Measurements from ENCODE around the gene DIP2C.

The DIP2C gene

DNA sequence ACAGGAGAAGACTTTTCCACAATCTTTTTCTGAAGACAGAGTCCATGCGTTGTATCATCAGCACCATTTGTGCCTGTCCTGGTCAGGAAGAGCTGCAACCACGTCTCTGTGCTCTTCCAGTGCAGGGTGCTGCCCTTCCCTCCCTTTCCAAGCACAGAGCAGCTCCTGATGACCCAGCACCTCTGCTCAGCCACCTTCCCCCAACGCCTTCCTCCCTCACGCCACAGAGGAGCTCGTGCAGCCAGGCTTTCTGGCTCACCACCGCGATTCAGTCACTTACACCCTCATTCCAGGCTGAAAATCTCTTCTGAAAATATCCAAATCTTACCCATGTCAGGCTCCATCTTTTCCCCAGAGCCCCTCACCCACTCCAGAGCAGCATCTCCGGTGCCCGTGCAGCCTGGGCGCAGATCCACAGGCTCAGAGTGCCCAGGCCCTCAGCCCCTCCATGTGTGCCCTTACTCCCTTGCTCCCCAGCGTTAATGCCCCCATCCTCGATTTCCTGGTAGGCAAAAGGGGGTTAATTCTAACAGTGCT, 181.5 kb downstream of the DIP2C start:
- no peak for DNase-seq

GRCh38 chr10:507355-507699, 182.1 kb downstream of the DIP2C start:
- no peak for DNase-seq

DNA sequence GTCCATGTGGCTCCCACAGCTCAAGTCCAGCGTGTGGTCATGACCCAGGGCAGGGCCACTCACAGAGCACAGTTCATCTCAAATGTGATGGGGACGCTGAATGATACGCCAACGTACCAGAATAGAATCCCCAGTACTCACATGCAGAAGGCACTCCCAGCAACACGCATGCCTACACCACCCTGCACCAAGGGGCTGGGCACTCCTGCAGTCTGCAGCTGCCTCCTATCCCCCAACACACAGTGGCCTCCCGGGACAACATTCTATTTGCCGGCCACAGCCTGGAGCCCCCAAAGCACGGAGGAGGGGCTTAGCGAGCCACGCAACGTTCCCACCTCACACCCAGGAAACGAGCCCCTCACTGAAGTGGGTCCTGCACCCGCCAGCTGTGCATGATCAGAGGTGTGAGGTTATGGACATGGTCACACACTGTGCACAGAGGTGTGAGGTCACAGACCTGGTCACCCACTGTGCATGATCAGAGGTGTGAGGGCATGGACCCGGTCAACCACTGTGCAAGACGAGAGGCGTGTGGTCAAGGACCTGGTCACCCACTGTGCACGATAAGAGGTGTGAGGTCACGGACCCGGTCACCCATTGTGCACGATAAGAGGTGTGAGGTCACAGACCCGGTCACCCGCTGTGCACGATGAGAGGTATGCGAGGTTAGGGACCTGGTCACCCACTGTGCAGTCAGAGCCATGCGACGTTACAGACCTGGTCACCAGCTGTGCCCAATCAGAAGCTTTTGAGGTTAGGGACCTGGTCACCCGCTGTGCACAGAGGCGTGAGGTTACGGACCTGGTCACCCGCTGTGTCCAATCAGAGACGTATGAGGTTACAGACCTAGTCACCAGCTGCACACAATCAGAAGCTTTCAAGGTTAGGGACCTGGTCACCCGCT, 182.8 kb downstream of the DIP2C start:
- no peak for DNase-seq

GRCh38 chr10:505419-505818, 184.0 kb downstream of the DIP2C start:
- no peak for DNase-seq

GRCh38 chr10:504806-505205, 184.7 kb downstream of the DIP2C start:
- DNase-seq, result no peak

- DNase-seq, result no peak
These were observed 185.3 kb downstream of the DIP2C start for GRCh38 chr10:504121-504611.

GRCh38 chr10:501596-501995, 187.9 kb downstream of the DIP2C start:
- DNase-seq, result no peak

DNA sequence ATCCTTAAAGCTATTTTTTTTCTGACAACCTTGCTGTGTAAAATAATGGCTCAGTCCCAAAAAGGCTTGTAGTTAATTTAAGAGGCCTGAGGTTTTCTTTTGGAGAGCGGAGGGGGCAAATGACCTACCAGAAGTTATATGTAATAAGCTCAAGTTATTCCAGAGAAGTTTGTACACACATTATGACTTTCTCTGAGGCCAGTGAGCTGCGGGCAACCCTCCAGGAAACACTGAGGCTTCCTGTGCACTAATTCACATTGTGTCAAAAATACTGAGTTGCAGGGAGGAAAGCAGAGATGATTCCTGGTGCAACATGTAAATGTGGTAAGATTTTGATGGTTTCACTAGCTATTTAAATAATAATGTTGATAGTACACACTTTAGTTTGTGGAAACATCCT, 188.6 kb downstream of the DIP2C start:
- DNase-seq, result no peak

DNA sequence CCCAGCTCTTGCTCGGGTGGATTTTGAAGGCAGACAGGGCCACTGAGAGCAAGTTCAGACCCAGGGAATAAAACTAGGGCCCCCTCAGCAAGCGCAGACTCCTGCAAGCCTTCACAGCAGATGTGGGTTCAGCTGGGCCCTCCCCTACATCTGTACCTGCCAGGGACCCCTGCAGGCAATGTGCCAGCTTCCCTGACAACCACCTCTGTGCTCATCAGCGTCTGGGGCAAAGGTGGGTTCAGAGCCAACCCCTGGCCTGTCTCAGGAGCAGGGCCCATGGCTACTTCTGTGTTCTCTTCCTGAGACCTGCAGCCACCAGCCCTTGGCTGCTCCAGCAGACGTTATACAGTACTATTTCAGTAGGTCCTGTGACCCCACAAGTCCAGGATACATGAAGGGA, 189.5 kb downstream of the DIP2C start:
- DNase-seq, result no peak

DNA sequence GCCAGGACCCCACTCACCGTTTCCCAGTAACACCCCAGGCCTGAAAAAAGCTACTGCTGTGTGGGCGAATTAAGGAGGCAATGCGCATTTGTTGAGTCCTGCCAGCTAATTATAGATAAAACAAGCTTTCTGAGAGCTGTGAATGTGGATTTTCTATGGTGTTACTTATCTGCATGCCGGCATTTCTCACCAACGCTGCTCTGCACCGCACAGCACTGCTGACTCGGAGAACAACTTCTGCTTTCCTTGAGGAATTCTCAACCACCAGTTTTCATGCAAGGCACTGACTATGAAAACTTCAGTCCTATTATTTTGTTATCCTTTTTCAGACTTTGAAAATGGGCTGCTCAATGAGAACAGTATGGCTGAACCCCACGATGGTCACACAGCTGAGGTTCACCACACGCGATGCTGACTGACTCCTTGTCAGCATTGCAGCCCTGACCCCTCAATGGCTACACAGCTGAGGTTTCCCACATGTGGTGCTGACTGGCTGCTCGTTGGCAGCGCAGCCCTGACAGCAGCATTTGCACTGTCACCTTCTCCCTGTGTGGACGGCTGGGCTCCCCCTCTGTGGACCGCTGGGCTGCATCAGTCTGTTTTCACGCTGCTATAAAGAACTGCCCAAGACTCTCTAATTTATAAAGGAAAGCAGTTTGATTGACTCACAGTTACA, 190.6 kb downstream of the DIP2C start:
- DNase-seq, result no peak

DNA sequence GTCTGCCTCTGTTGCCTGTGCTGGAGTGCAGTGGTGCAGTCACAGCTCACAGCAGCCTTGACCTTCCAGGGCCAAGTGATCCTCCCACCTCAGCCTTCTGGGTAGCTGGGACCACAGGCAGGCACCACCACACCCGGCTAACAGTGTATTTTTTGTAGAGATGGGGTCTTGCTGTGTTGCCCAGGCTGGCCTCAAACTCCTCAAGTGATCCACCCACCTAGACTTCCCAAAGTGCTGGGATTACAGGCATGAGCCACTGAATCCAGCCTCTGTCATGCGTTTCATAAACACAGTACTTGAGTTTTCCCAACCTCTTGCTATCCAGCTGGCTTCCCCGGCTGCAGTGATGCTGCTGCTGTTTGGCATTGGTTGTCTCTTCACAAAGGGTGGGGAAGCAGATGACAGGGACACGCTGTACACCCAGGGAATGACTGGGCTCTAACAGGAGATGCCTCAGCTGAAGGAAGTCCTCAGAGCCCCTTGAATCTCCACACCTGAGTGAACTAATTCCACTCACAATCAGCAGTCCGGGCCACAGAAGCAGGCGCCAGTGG, 191.5 kb downstream of the DIP2C start:
- no peak for DNase-seq

DNA sequence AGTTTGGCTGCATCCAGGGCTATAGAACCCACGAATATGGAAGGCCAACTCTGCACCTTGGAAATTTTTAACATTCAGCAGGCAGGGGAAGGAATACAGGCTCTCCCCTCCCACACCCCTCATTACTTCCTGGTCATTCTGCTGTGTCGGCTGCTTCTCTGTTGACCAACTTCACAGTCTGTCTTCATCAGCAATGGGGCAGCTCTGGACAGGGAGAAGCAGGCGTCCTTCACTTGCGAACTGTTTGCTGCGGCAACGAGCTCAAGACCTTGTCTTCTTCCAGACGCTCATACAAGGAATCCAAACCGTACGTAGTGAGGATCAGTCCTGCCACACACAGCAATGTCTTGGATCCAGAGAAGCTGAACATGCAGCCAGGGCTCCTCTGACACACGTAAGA, 192.2 kb downstream of the DIP2C start:
- DNase-seq, result no peak

DNA sequence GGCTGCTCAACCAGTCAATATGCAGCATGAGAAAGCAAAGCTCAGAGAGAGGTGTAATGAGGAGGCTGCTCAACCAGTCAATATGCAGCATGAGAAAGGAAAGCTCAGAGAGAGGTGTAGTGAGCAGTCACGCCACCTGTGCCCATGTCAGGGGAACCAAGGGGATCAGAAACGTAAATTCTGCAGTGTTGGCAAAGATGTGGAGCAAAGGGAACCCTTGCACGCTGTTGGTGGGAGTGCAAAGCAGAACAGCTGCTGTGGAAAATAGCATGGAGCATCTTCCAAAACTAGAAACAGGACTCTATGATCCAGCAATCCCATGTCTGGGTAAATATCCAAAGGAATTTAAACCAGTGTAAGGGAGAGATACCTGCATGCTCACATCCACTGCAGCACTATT, 194.9 kb downstream of the DIP2C start:
- DNase-seq, result no peak

DNA sequence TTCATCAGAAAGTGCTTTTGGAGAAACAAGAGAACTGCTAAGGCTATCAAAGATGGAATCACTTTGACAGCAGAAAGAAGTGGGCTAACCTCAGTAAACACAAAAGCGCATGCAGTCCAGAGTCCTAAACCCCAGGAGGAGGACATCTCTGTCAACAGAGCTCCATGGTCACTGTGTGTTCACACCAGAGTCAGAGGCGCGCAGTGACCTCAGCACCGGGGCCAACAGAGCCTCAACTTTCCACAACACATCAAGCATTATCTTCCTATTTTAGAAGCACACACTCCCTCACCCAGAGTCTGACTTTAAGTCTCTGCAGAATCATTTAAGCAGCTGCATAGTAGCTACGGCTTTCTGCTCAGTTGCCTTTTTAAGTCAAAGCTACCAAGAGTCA, 195.3 kb downstream of the DIP2C start:
- no peak for DNase-seq

DNA sequence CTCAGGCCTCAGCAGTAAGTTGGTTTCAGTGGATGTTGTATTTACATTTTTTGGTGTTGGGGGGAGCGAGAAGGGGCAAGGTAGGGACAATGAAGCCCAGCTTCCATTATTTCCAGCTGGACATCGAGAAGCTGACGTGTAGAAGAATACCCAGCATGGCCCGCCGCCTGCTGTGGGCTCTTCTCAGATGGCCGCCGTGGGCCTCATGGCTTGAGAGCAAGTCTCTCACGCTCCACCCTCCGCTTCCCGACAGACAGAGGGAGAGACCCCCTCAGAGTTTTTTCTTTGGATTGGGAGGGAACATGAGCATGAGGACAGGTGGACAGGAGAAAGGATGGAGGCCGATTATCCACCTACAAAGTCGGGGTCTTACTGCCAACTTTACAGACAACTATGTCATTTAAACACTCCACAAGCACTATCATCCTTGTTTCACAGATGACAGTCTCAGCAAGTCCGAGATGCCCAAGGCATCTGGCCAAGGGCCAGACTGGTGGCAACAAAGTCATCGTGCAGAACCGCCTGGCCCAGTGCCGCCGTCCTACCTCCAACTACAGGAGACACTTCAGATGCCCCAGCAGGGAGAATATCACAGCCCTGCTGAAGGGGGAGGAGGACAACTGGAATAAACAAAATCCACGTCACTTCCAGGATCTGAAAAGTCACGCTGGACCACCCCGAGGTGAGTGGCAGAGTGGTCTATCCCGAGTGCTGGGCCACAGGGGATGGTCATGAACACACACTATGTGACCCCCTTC, 195.9 kb downstream of the DIP2C start:
- no peak for DNase-seq

DNA sequence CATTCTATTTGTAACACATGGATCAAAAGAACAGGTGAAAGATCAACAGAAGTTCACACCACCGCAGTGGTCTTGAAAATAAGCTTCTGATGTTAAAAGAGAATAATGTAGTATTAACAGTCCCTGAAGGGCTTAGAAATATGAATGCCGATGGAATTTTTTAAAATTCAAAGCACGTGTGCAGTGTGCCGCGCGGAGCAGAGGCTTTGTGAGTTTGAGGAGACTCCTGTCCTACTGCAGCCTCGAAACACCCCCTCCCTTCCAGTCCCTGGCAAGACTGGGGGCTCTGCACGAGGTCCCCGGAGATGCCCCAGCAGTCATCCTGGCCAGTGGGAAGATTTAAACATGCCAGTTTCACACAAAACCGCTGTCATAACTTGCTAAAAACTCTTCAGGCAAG, 196.6 kb downstream of the DIP2C start:
- DNase-seq, result no peak

DNA sequence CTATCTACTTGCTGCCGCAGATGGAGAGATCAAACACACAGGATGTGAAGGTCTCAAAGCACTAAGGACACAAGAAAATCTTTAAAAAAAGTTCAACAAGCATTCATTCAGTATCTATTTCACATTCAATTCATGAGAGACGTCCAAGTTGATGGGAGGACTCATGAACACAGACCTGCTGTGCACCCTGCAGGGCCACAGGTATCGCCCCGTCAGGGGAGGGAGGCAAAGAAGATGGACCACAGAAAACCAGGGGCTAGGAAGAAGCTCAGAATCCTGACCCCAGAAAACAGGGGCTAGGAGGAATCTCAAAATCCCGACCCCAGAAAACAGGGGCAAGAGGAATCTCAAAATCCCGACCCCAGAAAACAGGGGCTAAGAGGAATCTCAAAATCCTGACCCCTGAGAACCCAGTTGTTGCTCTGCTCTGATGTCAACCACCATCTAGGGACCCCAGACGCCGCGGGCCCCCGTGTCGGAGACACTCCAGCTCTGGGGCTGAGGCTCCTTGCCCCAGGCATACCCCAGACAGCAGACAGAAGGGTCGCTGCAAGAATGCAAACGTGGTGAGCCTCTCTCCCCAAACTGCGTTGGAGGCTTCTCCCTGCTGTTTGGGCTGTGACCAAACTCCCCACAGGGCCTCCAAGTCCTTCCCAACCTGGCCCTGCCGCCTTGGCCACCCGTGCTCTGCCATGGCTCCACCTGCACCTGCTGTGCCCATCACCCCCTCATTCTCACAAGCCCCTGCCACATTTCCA, 197.6 kb downstream of the DIP2C start:
- no peak for DNase-seq

- no peak for DNase-seq
These were observed 198.4 kb downstream of the DIP2C start for GRCh38 chr10:490891-491571.

DNA sequence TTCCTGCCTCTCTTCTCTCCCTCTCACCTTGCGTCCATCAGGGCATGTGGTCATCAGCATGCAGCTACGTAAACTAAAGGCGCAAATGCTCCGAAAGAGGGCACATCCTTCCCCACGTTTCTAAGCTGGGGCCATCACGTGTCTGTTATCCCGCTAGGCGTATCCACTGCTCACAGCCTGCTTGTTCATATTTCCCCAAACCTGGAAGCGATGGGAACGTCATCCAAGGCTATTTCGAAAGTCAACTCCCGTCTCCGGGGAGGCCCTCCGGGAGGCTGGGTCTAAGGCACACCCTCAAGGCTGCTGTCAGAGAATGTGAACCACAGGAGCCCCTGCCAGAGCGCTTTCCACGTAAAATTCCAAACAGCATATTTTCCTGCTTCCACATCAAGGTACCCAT, 199.2 kb downstream of the DIP2C start:
- no peak for DNase-seq

GRCh38 chr10:489330-489729, 200.1 kb downstream of the DIP2C start:
- no peak for DNase-seq

GRCh38 chr10:488933-489215, 200.6 kb downstream of the DIP2C start:
- no peak for DNase-seq

All from stimulated activated CD4-positive, alpha-beta T cell treated with anti-CD3 and anti-CD28 coated beads, Interleukin-2, amount 100 ng/mL, for 24 hours (primary cell).